OCI-LY3 (cell line): ENCODE data around the gene LHX4.

Experiments used
- H2AFZ ChIP-seq: fragments of 200-600, 300-600 bp; shearing (Covaris generic); 2 replicates; pipeline ENCODE4 v1.6.0; 2014; ENCODE audit warnings: antibody characterized with exemption, low read depth, low read length
- H3K27ac ChIP-seq: fragments of 200-600, 300-600 bp; sonication (generic); 2 replicates; pipeline ENCODE4 v1.5.1; 2014; ENCODE audit warnings: mild to moderate bottlenecking, low read length, moderate library complexity, mixed read lengths
- H3K27me3 ChIP-seq: fragments of 200-600, 300-600 bp; sonication (generic); 2 replicates; pipeline ENCODE4 v1.6.1; 2014; ENCODE audit warnings: low read depth, low read length, mixed read lengths
- H3K36me3 ChIP-seq: fragments of 200-600, 300-600 bp; sonication (generic); replicated peaks from 2 replicates; pipeline ENCODE3; 2014; ENCODE audit warnings: low read depth, low read length, mixed read lengths
- H3K4me1 ChIP-seq: fragments of 300-600, 200-600 bp; sonication (generic); 2 replicates; pipeline ENCODE4 v1.6.1; 2014; ENCODE audit warnings: low read length, mixed read lengths
- H3K4me2 ChIP-seq: fragments of 200-600, 300-600 bp; sonication (generic); 2 replicates; pipeline ENCODE4 v1.6.1; 2014; ENCODE audit warnings: low read length, mixed read lengths
- H3K4me3 ChIP-seq: fragments of 300-600, 200-600 bp; sonication (generic); 2 replicates; pipeline ENCODE4 v1.5.1; 2014; ENCODE audit warnings: antibody characterized with exemption, mild to moderate bottlenecking, low read length, moderate library complexity
- H3K79me2 ChIP-seq: fragments of 300-600, 200-600 bp; shearing (Covaris generic); 2 replicates; pipeline ENCODE4 v1.6.1; 2014; ENCODE audit warnings: mild to moderate bottlenecking, low read length, mixed read lengths
- H3K9ac ChIP-seq: fragments of 300-600, 200-600 bp; shearing (Covaris generic); 2 replicates; pipeline ENCODE4 v1.6.0; 2014; ENCODE audit warnings: mild to moderate bottlenecking, low read length, moderate library complexity
- H3K9me3 ChIP-seq: fragments of 200-600, 300-600 bp; shearing (Covaris generic); 2 replicates; pipeline ENCODE4 v1.6.1; 2014; ENCODE audit warnings: low read length, mixed read lengths; ENCODE audit not compliant: insufficient read depth
- H4K20me1 ChIP-seq: fragments of 200-600, 300-600 bp; sonication (generic); 2 replicates; pipeline ENCODE4 v1.6.1; 2016; ENCODE audit warnings: low read length, mixed read lengths; ENCODE audit not compliant: insufficient read depth
- CTCF ChIP-seq: fragments of 200-600, 300-600 bp; sonication (generic); IDR thresholded peaks from 2 replicates; pipeline ENCODE4 v1.5.1; 2014; ENCODE audit warnings: antibody characterized with exemption, low read length, low read depth
- EZH2phosphoT487 ChIP-seq: fragments of 200-600 bp; shearing (Covaris generic); IDR thresholded peaks from 2 replicates; pipeline ENCODE4 v1.6.1; 2018; ENCODE audit warnings: antibody characterized with exemption, mixed run types, low read depth

LHX4 gene

GRCh38 chr1:180213401-180214170, 16.5 kb upstream of the LHX4 start:
- no peaks in the 10 kb centered on the region for H3K27me3 ChIP-seq
- TF ChIP-seq EZH2phosphoT487, result no peak
- peak; percentile 59 for TF ChIP-seq CTCF
- H4K20me1 ChIP-seq, result no peaks in the 10 kb centered on the region
- no peak overlapping the region for H3K27ac ChIP-seq
- peak overlapping the region; percentile 99 for H2AFZ ChIP-seq
- H3K79me2 ChIP-seq, result no peaks in the 10 kb centered on the region
- H3K9me3 ChIP-seq, result no peaks in the 10 kb centered on the region
- H3K4me3 ChIP-seq, result peak overlapping the region; percentile 78
- H3K4me1 ChIP-seq, result peaks cover 8% of the 10 kb centered on the region
- peak overlapping the region; percentile 40 for H3K9ac ChIP-seq
- H3K36me3 ChIP-seq, result no peaks in the 10 kb centered on the region
- H3K4me2 ChIP-seq, result peak overlapping the region; percentile 81

GRCh38 chr1:180215856-180216625, 14.0 kb upstream of the LHX4 start:
- Histone ChIP-seq H3K4me1 (peaks cover 8% of the 10 kb centered on the region), H3K4me2 (no peak overlapping the region), H3K4me3 (no peak overlapping the region), H3K27ac (no peak overlapping the region), H4K20me1 (no peaks in the 10 kb centered on the region), H3K9ac (no peak overlapping the region), H3K9me3 (no peaks in the 10 kb centered on the region), H3K79me2 (no peaks in the 10 kb centered on the region), H3K36me3 (no peaks in the 10 kb centered on the region), H2AFZ (no peak overlapping the region), H3K27me3 (no peaks in the 10 kb centered on the region)
- TF ChIP-seq EZH2phosphoT487 (no peak), CTCF (no peak)

- Histone ChIP-seq H2AFZ (no peak overlapping the region), H3K9me3 (no peaks in the 10 kb centered on the region), H3K4me3 (no peak overlapping the region), H3K36me3 (no peaks in the 10 kb centered on the region), H3K4me1 (peaks cover 8% of the 10 kb centered on the region), H3K27me3 (no peaks in the 10 kb centered on the region), H3K27ac (no peak overlapping the region), H4K20me1 (no peaks in the 10 kb centered on the region), H3K9ac (no peak overlapping the region), H3K79me2 (no peaks in the 10 kb centered on the region), H3K4me2 (no peak overlapping the region)
- TF ChIP-seq EZH2phosphoT487, result no peak
- TF ChIP-seq CTCF, result no peak
These were observed 13.1 kb upstream of the LHX4 start for GRCh38 chr1:180217006-180217405.
